ENCODE data around the gene UBE2D1. TPM values are rescaled to one million over a fixed set of nuclear protein-coding genes. Genes with fewer than 3 reads are reported as not detected.

Gene UBE2D1
- total and polyA plus RNA-seq, 9 of the 15 experiments (the other 6 are each of a cell fraction or from before 2014, with no cell fraction given), result 4.1 to 24.4 (median 12.3) TPM

GRCh38 chr10:58361353-58361752, 26.5 kb downstream of the UBE2D1 start (continued):
- TF ChIP-seq RREB1 (CRISPR knock-in tag; IDR thresholded peaks at IDR 0.05) (no peak), CBX3 (IDR thresholded peaks at IDR 0.05; ENCODE audit: borderline replicate concordance in 1 of 2, low read length in 2 of 2) (no peak), PBX2 (CRISPR knock-in tag; IDR thresholded peaks at IDR 0.05; ENCODE audit: low read depth) (no peak), PBX2 (tag; conservative IDR thresholded peaks at IDR 0.05; ENCODE audit: low read depth) (no peak), ETV5 (CRISPR knock-in tag; IDR thresholded peaks at IDR 0.05; ENCODE audit: low read depth) (no peak), ZNF583 (CRISPR knock-in tag; IDR thresholded peaks at IDR 0.05) (no peak), NFE2L1 (tag; IDR thresholded peaks at IDR 0.05; ENCODE audit: borderline replicate concordance, low read depth) (no peak), ELF2 (CRISPR knock-in tag; IDR thresholded peaks at IDR 0.05) (no peak)

All from K562 (cell line).